MM.1S (cell line): ENCODE measurements around the gene PIK3R5.

Source experiments
- DNase-seq: peaks from one replicate; pipeline ENCODE4 v3.0.0-alpha.2; 2015
- H2AFZ ChIP-seq: fragments of 300-600 bp; sonication (generic); 2 replicates; pipeline ENCODE4 v1.6.0; 2016; ENCODE audit warnings: antibody characterized with exemption, low read length
- H3F3A ChIP-seq: fragments of 300-600 bp; sonication (generic); 2 replicates; pipeline ENCODE4 v1.6.1; 2016; ENCODE audit warnings: mild to moderate bottlenecking, antibody characterized with exemption, low read length, moderate library complexity, mixed read lengths; ENCODE audit not compliant: insufficient read depth
- H3K27ac ChIP-seq: fragments of 300-600 bp; sonication (generic); 2 replicates; pipeline ENCODE4 v1.5.1; 2016; ENCODE audit warnings: mild to moderate bottlenecking, low read length
- H3K27me3 ChIP-seq: fragments of 300-600 bp; sonication (generic); replicated peaks from 2 replicates; pipeline ENCODE4 v1.6.0; 2016; ENCODE audit warnings: low read length; ENCODE audit not compliant: insufficient read depth
- H3K36me3 ChIP-seq: fragments of 300-600 bp; sonication (generic); replicated peaks from 2 replicates; pipeline ENCODE4 v1.6.1; 2016; ENCODE audit warnings: mild to moderate bottlenecking, low read length, mixed read lengths; ENCODE audit not compliant: insufficient read depth
- H3K4me1 ChIP-seq: fragments of 300-600 bp; sonication (generic); 2 replicates; pipeline ENCODE4 v1.6.1; 2016; ENCODE audit warnings: low read length, mixed read lengths
- H3K4me2 ChIP-seq: fragments of 300-600 bp; sonication (generic); 2 replicates; pipeline ENCODE4 v1.6.0; 2016; ENCODE audit warnings: low read depth, low read length
- H3K4me3 ChIP-seq: fragments of 300-600 bp; sonication (generic); 2 replicates; pipeline ENCODE4 v1.5.1; 2016; ENCODE audit warnings: low read length, mixed read lengths
- H3K79me2 ChIP-seq: fragments of 300-600 bp; sonication (generic); 2 replicates; pipeline ENCODE4 v1.6.1; 2016; ENCODE audit warnings: mixed run types, low read length, mixed read lengths
- H3K9ac ChIP-seq: fragments of 300-600 bp; sonication (generic); 2 replicates; pipeline ENCODE4 v1.6.1; 2016; ENCODE audit warnings: low read length, mixed read lengths
- H3K9me2 ChIP-seq: fragments of 300-600 bp; sonication (generic); replicated peaks from 2 replicates; pipeline ENCODE4 v1.6.1; 2016; ENCODE audit warnings: mild to moderate bottlenecking, low read length, mixed read lengths; ENCODE audit not compliant: insufficient read depth
- H3K9me3 ChIP-seq: fragments of 300-600 bp; sonication (generic); replicated peaks from 2 replicates; pipeline ENCODE4 v1.6.1; 2016; ENCODE audit warnings: mild to moderate bottlenecking, low read length, mixed read lengths; ENCODE audit not compliant: insufficient read depth
- H4K20me1 ChIP-seq: fragments of 300-600 bp; sonication (generic); 2 replicates; pipeline ENCODE4 v1.6.1; 2016; ENCODE audit warnings: mild to moderate bottlenecking, low read length, moderate library complexity, mixed read lengths; ENCODE audit not compliant: insufficient read depth
- CTCF ChIP-seq: fragments of 300-600 bp; sonication (generic); IDR thresholded peaks from 2 replicates; pipeline ENCODE4 v1.5.1; 2016; ENCODE audit warnings: antibody characterized with exemption, low read length, mixed read lengths
- EZH2 ChIP-seq: fragments of 300-600 bp; sonication (generic); optimal IDR thresholded peaks from 2 replicates; pipeline ENCODE3; 2017; ENCODE audit warnings: low read depth, mild to moderate bottlenecking, antibody characterized with exemption, low read length, mixed read lengths
- EZH2phosphoT487 ChIP-seq: fragments of 300-600 bp; sonication (generic); IDR thresholded peaks from 2 replicates; pipeline ENCODE4 v1.6.1; 2018; ENCODE audit warnings: antibody characterized with exemption, low read length

The PIK3R5 gene

GRCh38 chr17:8918807-8919465 is 46.6 kb downstream of the PIK3R5 start:
- Histone ChIP-seq H3K9ac (no peak overlapping the region), H4K20me1 (no peaks in the 10 kb centered on the region), H3K9me2 (no peaks in the 10 kb centered on the region), H3K4me2 (no peak overlapping the region), H3K4me3 (no peak overlapping the region), H2AFZ (no peak overlapping the region), H3K79me2 (no peaks in the 10 kb centered on the region), H3K27me3 (0 out of 2 replicates have a peak, but pooled peaks cover 3% of the 10 kb centered on the region), H3K27ac (no peak overlapping the region), H3F3A (no peaks in the 10 kb centered on the region), H3K9me3 (no peaks in the 10 kb centered on the region), H3K4me1 (0 out of 2 replicates have a peak, but pooled peaks cover 8% of the 10 kb centered on the region), H3K36me3 (no peaks in the 10 kb centered on the region)
- no peak for DNase-seq
- TF ChIP-seq EZH2phosphoT487: no peak
- TF ChIP-seq CTCF: no peak
- no peak for TF ChIP-seq EZH2

GRCh38 chr17:8916466-8916865 is 49.0 kb downstream of the PIK3R5 start:
- H3K27me3 ChIP-seq: 0 out of 2 replicates have a peak, but pooled peaks cover 3% of the 10 kb centered on the region
- TF ChIP-seq CTCF (no peak), EZH2phosphoT487 (no peak), EZH2 (no peak)
- no peaks in the 10 kb centered on the region for H3K9me3 ChIP-seq
- no peak overlapping the region for H3K4me3 ChIP-seq
- no peaks in the 10 kb centered on the region for H3K36me3 ChIP-seq
- no peak overlapping the region for H2AFZ ChIP-seq
- no peak overlapping the region for H3K4me2 ChIP-seq
- no peak overlapping the region for H3K27ac ChIP-seq
- H3K79me2 ChIP-seq: no peaks in the 10 kb centered on the region
- DNase-seq: no peak
- no peaks in the 10 kb centered on the region for H3F3A ChIP-seq
- H4K20me1 ChIP-seq: no peaks in the 10 kb centered on the region
- H3K9me2 ChIP-seq: no peaks in the 10 kb centered on the region
- no peak overlapping the region for H3K9ac ChIP-seq
- H3K4me1 ChIP-seq: no peaks in the 10 kb centered on the region

GRCh38 chr17:8914554-8914953 is 51.0 kb downstream of the PIK3R5 start:
- 0 out of 2 replicates have a peak, but pooled peaks cover 3% of the 10 kb centered on the region for H3K27me3 ChIP-seq
- no peaks in the 10 kb centered on the region for H3F3A ChIP-seq
- H3K79me2 ChIP-seq: no peaks in the 10 kb centered on the region
- no peak overlapping the region for H3K4me2 ChIP-seq
- H3K9me2 ChIP-seq: no peaks in the 10 kb centered on the region
- H3K27ac ChIP-seq: no peak overlapping the region
- no peaks in the 10 kb centered on the region for H3K4me1 ChIP-seq
- no peaks in the 10 kb centered on the region for H3K9me3 ChIP-seq
- no peak overlapping the region for H3K9ac ChIP-seq
- DNase-seq: no peak
- no peaks in the 10 kb centered on the region for H4K20me1 ChIP-seq
- H3K36me3 ChIP-seq: no peaks in the 10 kb centered on the region
- no peak overlapping the region for H3K4me3 ChIP-seq
- TF ChIP-seq EZH2 (no peak), CTCF (no peak), EZH2phosphoT487 (no peak)
- no peak overlapping the region for H2AFZ ChIP-seq
